Stimulated activated CD4-positive, alpha-beta T cell treated with anti-CD3 and anti-CD28 coated beads, TNF-alpha, amount 100 ng/mL, for 4 hours (primary cell): Measurements from ENCODE around the gene DDIT3.

Source experiments
- DNase-seq, 3 experiments: peaks; one replicate each; pipeline ENCODE4 v3.0.0-alpha.2; 2020; ENCODE audit warnings: low read depth in 3 of 3

Gene DDIT3

DNA sequence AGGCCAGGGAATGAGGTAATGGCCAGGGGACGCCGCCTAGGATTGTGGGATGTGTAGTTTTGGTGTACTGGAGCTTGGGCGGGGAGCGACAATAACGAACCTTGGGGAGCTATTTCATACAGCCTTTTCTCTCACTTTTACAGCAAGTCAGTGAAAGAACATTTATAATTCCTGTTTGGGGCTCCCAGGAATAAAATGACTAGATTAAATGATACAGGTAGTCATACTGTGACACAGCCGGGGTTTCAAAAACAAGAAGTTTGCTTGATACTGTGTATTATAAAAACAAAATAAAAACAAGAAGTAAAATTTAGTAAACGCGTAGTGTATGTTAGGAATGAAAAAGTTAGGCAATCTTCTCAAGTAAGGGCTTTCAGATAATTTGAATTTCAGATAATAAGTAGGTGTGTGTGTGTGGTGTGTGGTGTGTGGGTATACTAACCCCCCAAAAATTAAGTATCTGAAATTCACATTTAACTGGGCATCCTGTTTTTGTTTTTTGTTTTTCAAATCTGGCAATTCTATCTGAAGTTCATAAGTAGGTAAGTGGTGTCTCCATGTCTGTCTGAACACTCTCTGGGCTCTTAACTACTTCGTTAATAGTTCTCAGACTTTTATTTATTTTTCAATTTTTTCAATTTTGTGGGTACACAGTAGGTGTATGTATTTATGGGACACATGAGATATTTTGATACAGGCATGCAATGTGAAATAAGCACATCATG, 27.1 kb upstream of the DDIT3 start:
- DNase-seq, result no peak

GRCh38 chr12:57546438-57547287, 26.3 kb upstream of the DDIT3 start, which contains the start of gene DCTN2:
DCTN2 (minus strand) TSS chr12:57547192; CDS start chr12:57547063, 129 bp downstream.
- DNase-seq, result peak; percentile 75 to 89 (median 87)

DNA sequence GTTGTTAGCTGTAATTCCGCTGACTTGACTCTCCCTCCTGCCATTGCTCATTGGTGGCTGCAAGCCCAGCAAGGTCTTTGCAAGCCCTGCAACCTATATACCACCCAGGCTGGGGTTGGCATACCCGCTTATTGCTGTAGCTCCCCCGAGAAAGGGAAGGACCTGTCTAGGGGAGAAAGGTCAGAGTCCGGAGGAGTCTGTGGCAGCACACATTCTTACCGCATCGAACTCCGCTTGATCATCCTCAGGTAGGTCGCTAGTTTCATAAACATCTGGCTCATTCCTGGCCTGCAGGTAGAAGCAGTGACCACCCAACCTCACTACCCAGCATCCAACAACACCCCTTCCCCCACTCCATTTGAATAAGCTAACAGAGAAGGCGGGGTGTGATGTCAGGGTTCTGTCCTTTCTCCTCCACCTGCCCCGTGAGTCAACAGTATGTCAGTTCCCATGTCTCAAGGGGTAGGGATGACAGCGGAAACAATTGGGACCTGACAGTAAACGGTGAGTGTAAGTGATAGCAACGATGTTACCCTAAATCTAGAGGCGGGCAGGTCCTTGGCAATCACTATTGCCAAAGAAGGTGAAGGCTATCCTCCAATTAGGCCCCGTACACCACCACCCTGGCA, 25.6 kb upstream of the DDIT3 start:
- DNase-seq, result no peak

GRCh38 chr12:57543581-57543980, 23.3 kb upstream of the DDIT3 start:
- no peak for DNase-seq

DNA sequence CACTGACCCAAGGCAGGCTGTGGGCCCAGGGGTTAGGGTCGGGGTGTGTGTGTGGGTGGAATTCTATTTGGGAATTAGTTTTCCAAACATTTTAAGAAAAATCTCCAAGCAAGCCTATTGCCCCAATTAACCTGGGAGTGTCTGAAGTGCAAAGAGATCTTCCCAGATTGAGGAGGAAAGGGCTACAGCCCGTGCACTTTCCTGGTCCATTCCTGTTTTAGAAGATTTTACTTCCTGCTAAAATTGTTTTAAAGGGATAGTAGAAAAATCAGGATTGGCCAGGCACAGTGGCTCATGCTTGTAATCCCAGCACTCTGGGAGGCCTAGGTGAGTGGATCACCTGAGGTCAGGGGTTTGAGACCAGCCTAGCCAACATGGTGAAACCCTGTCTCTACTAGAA, 21.4 kb upstream of the DDIT3 start:
- no peak for DNase-seq

DNA sequence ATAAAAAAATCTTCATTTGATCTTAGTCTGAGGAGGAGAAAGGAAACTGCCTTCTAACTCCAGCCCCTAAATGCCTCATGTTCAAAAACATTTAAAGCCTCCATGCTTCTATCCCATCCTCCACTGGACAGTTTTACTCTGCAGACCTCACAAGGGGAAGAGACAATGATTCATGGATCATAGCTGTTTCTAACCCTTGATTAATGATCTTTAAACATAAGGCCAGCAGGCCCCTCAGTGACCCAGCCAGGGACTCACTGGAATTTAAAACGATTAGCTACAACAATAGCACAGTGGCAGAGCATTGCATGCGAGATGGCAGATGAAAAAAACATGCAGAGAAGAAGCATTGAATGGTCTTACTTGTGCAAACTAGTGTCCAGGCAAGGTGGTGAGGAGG, 20.7 kb upstream of the DDIT3 start:
- DNase-seq, result no peak

DNA sequence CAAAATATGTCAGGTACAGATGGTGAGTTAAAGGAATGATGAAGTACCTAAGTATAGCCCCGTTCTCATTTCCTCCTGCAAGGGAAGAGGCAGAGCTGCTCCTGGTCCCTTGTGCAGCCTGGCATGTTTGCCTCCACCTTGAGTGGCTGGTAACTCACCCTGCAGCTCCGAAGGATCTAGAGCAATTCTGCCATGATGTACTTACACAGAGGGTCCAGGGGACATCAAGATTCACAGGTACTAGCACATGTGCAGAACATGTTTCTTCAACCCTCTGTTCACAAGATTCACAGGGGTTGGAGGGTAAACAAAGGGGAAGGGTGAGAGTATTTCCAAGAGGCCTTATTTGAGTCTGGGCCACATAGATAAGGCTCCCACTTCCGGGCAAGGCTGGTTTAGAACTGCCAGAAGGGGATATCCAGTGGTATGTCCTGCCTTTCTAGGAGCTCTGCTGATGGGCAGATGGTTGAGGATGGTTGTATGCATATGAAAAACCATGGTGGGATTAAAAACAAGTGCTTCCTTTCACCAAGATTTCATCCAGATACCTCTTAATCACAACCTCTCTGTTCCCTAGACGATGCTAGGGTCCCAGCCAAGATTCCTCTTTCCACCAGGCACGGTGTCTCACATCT, 18.9 kb upstream of the DDIT3 start:
- no peak for DNase-seq

DNA sequence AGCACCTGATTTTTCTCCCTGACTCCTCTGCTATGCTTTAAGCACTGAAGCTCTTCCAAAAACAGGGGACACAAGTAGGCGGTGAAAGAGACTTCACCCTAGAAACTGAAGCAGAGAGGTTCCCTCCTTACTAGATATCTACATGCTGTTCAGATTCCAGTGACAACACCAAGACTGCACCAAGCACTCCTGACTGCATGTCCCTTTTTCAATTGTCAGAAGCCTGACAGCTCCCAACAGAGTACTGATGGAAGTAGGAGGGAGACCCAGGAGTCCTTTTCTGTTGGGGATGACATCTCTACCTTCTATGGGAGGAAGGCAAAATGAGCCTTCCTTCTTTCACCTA, 16.3 kb upstream of the DDIT3 start:
- DNase-seq, result no peak

DNA sequence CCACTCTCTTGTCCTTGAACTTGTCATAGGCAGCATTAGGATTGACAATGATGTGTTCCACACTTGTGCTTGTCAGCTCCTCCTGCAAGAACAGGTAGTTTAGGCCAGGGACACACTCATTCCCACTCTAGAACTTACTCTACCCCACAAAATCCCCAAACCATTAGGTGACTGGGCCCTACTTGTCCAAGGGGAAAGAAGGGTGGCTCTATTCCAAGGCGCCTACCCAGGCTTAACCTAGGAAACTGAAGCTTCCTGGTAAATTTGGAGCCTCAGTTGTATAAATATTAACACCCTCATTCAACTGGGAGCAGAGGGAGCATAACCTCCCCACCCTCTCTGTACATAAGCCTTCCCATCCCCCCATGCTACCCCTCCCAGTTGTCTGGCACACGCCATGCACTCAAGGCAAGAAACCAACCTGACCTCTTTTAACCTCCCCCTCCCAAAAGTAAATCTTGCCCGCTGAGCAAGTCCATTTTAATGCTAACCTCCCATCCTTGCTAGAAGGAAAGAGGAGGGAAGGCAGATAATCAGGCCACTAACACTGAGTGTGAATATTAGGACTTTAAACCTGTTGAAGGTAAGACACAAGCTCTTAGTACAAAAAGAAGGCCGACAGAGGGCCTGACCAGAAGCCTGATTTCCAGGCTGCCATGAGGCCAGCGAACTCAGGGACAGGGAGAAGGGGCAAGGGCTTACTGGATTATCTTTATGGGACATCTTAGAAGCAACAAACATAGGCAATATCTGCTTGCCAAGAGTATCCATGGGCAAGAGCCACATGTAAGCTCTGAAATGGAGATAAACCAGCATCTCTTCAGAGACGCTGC, 15.7 kb upstream of the DDIT3 start:
- no peak for DNase-seq

- no peak for DNase-seq
Observed at GRCh38 chr12:57534991-57535543, 14.8 kb upstream of the DDIT3 start.

DNA sequence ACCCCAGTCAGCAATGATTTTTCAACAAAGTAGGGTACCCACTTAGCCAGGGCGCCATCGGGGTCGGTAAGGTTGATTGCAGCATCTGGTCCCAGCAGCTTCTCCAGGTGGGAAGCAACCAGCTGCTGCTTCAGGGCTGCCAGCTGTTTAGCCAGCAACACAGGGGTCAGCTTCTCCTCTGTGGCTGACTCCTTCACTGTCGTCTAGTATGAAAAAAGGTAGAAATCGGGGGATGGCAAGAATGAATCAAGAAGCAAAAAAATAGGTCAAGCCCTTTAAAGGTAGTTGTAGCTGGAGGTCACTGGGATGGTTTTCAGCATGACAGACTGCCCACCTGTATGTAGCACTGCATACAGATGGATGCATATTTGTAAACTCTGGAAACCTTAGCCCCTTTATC, 13.9 kb upstream of the DDIT3 start:
- DNase-seq, result no peak

- no peak for DNase-seq
Observed at GRCh38 chr12:57533108-57533507, 12.8 kb upstream of the DDIT3 start.

DNA sequence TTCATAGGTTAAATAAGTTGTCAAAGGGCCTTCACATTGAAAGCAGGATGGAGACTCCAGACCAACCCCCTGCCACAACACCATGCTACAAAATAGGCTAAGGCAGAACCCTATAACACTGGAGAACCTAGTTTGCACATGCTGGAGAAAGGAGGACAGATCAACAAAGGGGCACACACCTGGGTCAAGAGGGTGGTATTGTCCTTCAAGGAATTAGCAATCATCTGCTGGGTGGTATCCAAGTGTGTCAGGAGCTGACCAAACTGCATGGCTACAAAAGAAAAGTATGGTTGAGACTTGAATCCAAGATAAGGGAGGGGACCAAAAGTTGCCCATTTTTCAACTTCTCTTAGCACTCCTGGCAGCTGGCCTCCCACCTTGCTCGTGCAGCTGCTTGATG, 11.5 kb upstream of the DDIT3 start:
- no peak for DNase-seq

DNA sequence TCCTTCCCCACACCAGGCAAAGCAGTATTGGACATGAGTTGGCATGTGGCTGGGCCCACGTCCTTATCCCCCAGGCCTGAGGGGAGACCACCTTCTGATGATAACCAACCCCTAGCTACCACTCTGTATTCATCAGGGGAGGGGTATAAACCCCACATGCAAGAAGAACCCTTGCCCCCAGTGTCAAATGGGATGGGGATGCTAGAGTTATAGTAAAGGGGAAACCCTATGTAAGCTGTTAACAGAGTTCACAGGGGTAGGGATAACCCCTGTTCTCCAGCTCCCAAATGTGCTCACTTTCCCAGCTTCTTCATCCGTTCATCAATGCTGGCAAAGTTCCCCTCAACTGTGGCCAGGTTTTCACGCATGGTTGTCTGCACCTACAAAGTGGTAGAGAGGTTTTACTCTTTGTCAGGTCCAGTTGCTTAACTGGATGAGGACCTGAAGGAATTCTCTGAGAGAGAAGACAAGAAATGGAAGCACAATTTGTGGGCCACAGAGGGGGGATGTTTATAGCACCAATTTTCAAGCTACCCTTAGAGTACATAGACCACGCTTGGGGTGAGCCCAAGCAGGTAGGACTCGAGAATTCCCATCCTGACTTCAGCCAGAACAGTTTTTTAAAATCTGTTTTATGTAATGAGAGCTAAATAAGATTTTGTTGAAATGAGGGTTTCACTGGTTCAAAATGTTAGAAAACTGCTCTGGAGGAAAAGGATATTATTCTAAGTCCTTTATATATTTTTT, 10.3 kb upstream of the DDIT3 start:
- DNase-seq, result no peak

DNA sequence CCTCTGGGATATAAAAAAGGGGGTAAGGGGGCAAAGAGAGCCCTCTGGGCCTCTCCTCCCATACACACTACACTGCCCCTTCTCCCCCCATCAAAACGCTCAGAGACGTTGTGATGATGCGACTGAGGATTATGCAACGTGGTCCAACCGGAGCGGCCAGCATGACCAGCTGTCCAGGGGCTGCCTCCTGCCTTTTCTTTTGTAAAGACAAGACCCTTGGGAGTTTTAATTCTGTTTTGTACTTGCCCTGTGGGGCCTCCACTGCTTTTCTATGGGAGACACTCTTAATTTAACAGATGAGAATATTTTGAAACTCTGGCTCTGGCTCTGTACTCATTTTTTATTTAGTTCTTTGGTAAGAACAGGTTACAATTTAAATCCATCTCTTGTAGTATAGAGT, 9.5 kb upstream of the DDIT3 start:
- no peak for DNase-seq

DNA sequence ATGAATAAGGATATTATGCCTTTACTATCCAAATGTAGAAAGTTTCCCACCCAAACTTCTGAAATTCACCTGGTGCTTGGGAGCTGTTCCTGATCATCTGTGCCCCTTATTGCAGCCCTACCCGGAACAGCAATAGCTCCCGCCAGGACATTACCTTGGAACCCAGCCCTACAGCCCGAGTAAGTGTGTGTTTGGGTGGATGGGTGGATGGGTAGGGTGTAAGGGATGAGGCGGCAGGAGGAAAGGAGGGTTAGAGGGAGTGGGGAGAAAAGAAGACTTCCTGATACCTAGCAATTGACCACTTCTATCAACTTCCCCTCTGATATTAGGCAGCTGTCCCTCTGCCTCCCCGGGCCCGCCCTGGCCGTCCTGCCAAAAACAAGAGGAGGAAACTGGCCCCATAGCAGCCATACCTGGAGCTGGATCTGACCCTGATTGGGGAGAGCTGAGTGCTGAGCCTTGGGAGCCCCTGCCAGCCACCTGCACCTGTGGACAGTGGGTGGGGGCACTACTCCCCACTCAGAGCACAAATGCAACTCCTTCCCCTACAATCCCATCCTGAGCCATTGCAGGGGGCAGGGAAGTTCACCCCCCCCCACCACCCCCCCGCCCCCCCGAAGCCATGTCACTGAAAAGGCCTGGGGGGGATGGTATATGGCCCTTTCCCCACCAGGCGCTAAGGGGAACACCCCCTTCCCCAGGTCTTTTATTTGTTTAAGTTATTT, 8.7 kb upstream of the DDIT3 start:
- no peak for DNase-seq

- no peak for DNase-seq
Observed at GRCh38 chr12:57528176-57528575, 7.9 kb upstream of the DDIT3 start.

GRCh38 chr12:57527184-57527583, 6.9 kb upstream of the DDIT3 start:
- DNase-seq, result no peak

- no peak for DNase-seq
Observed at GRCh38 chr12:57526477-57527126, 6.3 kb upstream of the DDIT3 start.
